Measurements from ENCODE around the gene FBXL7. TPM values are rescaled to one million over a fixed set of nuclear protein-coding genes. Genes with fewer than 3 reads are reported as not detected.

FBXL7 gene
- total and polyA plus RNA-seq, 2 of the 8 experiments (the other 6 are each of a cell fraction or from before 2014, with no cell fraction given), result 17.7 to 17.8 TPM

DNA sequence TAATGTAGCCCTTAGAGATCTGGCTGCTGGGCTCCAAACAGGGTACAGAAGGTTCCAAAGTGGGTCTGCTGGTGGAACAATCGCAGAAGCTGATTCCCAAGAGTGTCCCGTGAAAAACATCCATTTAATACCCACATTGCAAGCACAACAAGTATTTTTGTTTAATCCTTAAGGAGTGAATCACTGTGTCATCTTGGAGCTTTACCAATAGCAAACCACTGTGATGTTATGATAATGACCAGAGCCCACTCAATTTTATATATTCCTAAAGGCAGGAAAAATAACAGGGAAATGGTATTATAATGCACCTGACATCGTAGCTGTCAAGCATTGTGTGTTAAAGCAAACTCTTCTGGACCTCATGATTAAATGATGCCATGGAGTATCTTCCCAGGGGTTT lies 291.9 kb downstream of the FBXL7 start:
- H2BK12ac ChIP-seq (ENCODE audit: low read depth, low read length), result no peak overlapping the region
- H3K36me3 ChIP-seq (ENCODE audit: control insufficient read depth in 2 of 4, insufficient read depth in 4 of 4, low read length in 3 of 4), result no peaks in the 10 kb centered on the region
- no peaks in the 10 kb centered on the region for H4K20me1 ChIP-seq (replicated peaks in 1 of 2; ENCODE audit: control insufficient read depth in 1 of 2, insufficient read depth in 2 of 2, low read length in 2 of 2)
- 97% methylated on average over 3 of the region's 3 CpGs; no CpG with 5 or more reads in 1 of the 2 experiments for WGBS, 2 experiments (ENCODE audit: extremely low coverage in 1 of 2, insufficient coverage in 1 of 2, insufficient read length in 1 of 2, insufficient replicate concordance in 2 of 2, low coverage in 1 of 2, low lambda C conversion rate in 2 of 2, missing lambda C conversion rate in 1 of 2)
- H3K79me1 ChIP-seq (ENCODE audit: low read depth, low read length), result no peaks in the 10 kb centered on the region
- no peaks in the 10 kb centered on the region for H3K23me2 ChIP-seq (ENCODE audit: low read depth, low read length)
- peaks cover 0 to 8% (median 5%) of the 10 kb centered on the region in 4 experiments; a peak in 3 of 7 replicates for H3K4me1 ChIP-seq (replicated peaks in 1 of 4; ENCODE audit: control insufficient read depth in 3 of 4, insufficient read depth in 4 of 4, low read length in 3 of 4)
- H3K56ac ChIP-seq (replicated peaks; ENCODE audit: insufficient read length, low read depth, low read length), result no peak overlapping the region
- no peak overlapping the region for H4K5ac ChIP-seq (ENCODE audit: insufficient read length, low read depth, low read length)
- H2BK20ac ChIP-seq (ENCODE audit: low read length), result no peak overlapping the region
- no peak overlapping the region for H3K4ac ChIP-seq (replicated peaks; ENCODE audit: insufficient read length, low read depth, low read length)
- H2BK120ac ChIP-seq (replicated peaks; ENCODE audit: low read depth, low read length), result no peak overlapping the region
- H3K4me2 ChIP-seq (ENCODE audit: insufficient read depth in 1 of 2, low read depth in 2 of 2, low read length in 2 of 2), result no peak overlapping the region
- H3K14ac ChIP-seq (ENCODE audit: insufficient read length), result no peak overlapping the region
- no peak for DNase-seq (ENCODE audit: low read depth in 1 of 2, low spot score in 2 of 2)
- no peaks in the 10 kb centered on the region for H3K27me3 ChIP-seq (replicated peaks in 1 of 4; ENCODE audit: control insufficient read depth in 3 of 4, extremely low read depth in 1 of 4, insufficient read depth in 3 of 4, low read length in 3 of 4)
- ChIA-PET POLR2A (ENCODE audit: partially characterized antibody) (no interaction called here), CTCF (ENCODE audit: partially characterized antibody) (interaction anchor here (0.8 to 2.2 kb wide), 8 partner anchors 13 to 329 kb away, joined by 3 to 12 read pairs (median 4); no protein-coding TSS in a partner anchor)
- H2BK15ac ChIP-seq (ENCODE audit: low read length), result no peak overlapping the region
- no peak overlapping the region for H2AFZ ChIP-seq (ENCODE audit: low read length)
- H2BK5ac ChIP-seq (ENCODE audit: low read depth, low read length), result no peak overlapping the region
- no peaks in the 10 kb centered on the region for H3K79me2 ChIP-seq (ENCODE audit: control insufficient read depth in 1 of 2, insufficient read depth in 2 of 2, low read length in 2 of 2)
- FAIRE-seq, result no peak
- H4K8ac ChIP-seq (ENCODE audit: extremely low read depth, insufficient read depth, low read length), result no peak overlapping the region
- no peak overlapping the region for H3K9ac ChIP-seq (replicated peaks in 1 of 4; ENCODE audit: extremely low read depth in 1 of 4, low read depth in 3 of 4, low read length in 3 of 4)
- no peak overlapping the region for H2AK5ac ChIP-seq (ENCODE audit: low read depth, low read length)
- no peak overlapping the region for H3K23ac ChIP-seq (ENCODE audit: insufficient read length)
- no peak overlapping the region for H3K18ac ChIP-seq (ENCODE audit: extremely low read depth, low read length)
- no peak overlapping the region for H3K4me3 ChIP-seq (ENCODE audit: extremely low read depth in 1 of 4, insufficient read depth in 2 of 4, low read depth in 3 of 4, low read length in 4 of 4)
- no peak overlapping the region for H4K91ac ChIP-seq (replicated peaks; ENCODE audit: insufficient read length, low read length)
- H3K9me3 ChIP-seq (ENCODE audit: insufficient read depth in 2 of 2, low read depth in 1 of 2, low read length in 1 of 2), result no peaks in the 10 kb centered on the region
- no peak overlapping the region for H3K27ac ChIP-seq (ENCODE audit: low read depth, low read length)
- TF ChIP-seq SIRT6 (IDR thresholded peaks at IDR 0.05; ENCODE audit: low read length), result no peak
- TF ChIP-seq, protein P1, sequence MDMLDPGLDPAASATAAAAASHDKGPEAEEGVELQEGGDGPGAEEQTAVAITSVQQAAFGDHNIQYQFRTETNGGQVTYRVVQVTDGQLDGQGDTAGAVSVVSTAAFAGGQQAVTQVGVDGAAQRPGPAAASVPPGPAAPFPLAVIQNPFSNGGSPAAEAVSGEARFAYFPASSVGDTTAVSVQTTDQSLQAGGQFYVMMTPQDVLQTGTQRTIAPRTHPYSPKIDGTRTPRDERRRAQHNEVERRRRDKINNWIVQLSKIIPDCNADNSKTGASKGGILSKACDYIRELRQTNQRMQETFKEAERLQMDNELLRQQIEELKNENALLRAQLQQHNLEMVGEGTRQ (IDR thresholded peaks at IDR 0.05; ENCODE audit: low read length), result no peak
- TF ChIP-seq PHF8 (conservative IDR thresholded peaks at IDR 0.05; ENCODE audit: low read depth, low read length), result no peak
- no peak for TF ChIP-seq KDM4A (IDR thresholded peaks at IDR 0.05; ENCODE audit: low read depth, low read length, severe bottlenecking)
- TF ChIP-seq, protein P2, sequence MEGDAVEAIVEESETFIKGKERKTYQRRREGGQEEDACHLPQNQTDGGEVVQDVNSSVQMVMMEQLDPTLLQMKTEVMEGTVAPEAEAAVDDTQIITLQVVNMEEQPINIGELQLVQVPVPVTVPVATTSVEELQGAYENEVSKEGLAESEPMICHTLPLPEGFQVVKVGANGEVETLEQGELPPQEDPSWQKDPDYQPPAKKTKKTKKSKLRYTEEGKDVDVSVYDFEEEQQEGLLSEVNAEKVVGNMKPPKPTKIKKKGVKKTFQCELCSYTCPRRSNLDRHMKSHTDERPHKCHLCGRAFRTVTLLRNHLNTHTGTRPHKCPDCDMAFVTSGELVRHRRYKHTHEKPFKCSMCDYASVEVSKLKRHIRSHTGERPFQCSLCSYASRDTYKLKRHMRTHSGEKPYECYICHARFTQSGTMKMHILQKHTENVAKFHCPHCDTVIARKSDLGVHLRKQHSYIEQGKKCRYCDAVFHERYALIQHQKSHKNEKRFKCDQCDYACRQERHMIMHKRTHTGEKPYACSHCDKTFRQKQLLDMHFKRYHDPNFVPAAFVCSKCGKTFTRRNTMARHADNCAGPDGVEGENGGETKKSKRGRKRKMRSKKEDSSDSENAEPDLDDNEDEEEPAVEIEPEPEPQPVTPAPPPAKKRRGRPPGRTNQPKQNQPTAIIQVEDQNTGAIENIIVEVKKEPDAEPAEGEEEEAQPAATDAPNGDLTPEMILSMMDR (IDR thresholded peaks at IDR 0.05; ENCODE audit: control extremely low read depth in 1 of 3, insufficient read depth in 1 of 3, low read depth in 1 of 3, low read length in 3 of 3), result no peak
- TF ChIP-seq SP4 (IDR thresholded peaks at IDR 0.05; ENCODE audit: low read length), result no peak
- TF ChIP-seq POLR2A (IDR thresholded peaks at IDR 0.05; ENCODE audit: control extremely low read depth in 1 of 2, low read depth in 2 of 2, low read length in 2 of 2), result no peak
- TF ChIP-seq TAF1 (IDR thresholded peaks at IDR 0.05; ENCODE audit: low read depth, low read length), result no peak
- TF ChIP-seq SIX5 (IDR thresholded peaks at IDR 0.05; ENCODE audit: low read depth, low read length), result no peak
- no peak for TF ChIP-seq EGR1 (IDR thresholded peaks at IDR 0.05; ENCODE audit: borderline replicate concordance, low read depth, low read length)
- no peak for TF ChIP-seq KDM5A (IDR thresholded peaks at IDR 0.05; ENCODE audit: low read length)
- TF ChIP-seq JUND (IDR thresholded peaks at IDR 0.05; ENCODE audit: low read length), result no peak

All from H1 (cell line).